HEK293 (cell line): Measurements from ENCODE around the gene CKB.
A peak's percentile ranks its signal among the peaks of the same experiment; 100 is the strongest.

Experiments used
- CTCF ChIA-PET: fragments of 350-600 bp; formaldehyde crosslinking; extraction: SDS; loops from one replicate; lab custom pipeline; 2021; ENCODE audit warnings: antibody characterized with exemption; lab: Yijun Ruan, JAX
- POLR2A ChIA-PET: fragments of 300-600 bp; formaldehyde crosslinking; extraction: SDS; loops from one replicate; lab custom pipeline; 2020; ENCODE audit warnings: antibody characterized with exemption, inconsistent platforms; lab: Yijun Ruan, JAX
- H3K27ac ChIP-seq: fragments of 200-500 bp; sonication (Bioruptor generic); 2 replicates; pipeline ENCODE4 v1.5.1; 2014; ENCODE audit warnings: low read depth, low read length, control low read depth, inconsistent platforms; ENCODE audit errors: extremely low read depth
- H3K36me3 ChIP-seq, 2 experiments: fragments of 200-500 bp in 1 of 2; sonication (Bioruptor generic) in 1 of 2; 1 replicate in 1 of 2; 2 replicates in 1 of 2; pipeline ENCODE4 v1.5.1; 2014 to 2017; ENCODE audit warnings: inconsistent platforms in 2 of 2, low read length in 2 of 2; ENCODE audit not compliant: control insufficient read depth in 2 of 2, insufficient read depth in 1 of 2
- H3K4me1 ChIP-seq: fragments of 200-500 bp; sonication (Bioruptor generic); 2 replicates; pipeline ENCODE4 v1.5.1; 2014; ENCODE audit warnings: mild to moderate bottlenecking, low read length, inconsistent platforms; ENCODE audit not compliant: control insufficient read depth, insufficient read depth
- H3K4me3 ChIP-seq: 2 replicates; pipeline ENCODE4 v1.5.1; 2011; ENCODE audit warnings: low read depth, mild to moderate bottlenecking, control low read depth, low read length, moderate library complexity
- H3K9me3 ChIP-seq: fragments of 200-500 bp; sonication (Bioruptor generic); 2 replicates; pipeline ENCODE4 v1.5.1; 2014; ENCODE audit warnings: low read depth, low read length, inconsistent platforms; ENCODE audit not compliant: control insufficient read depth, insufficient read depth
- OVOL3 ChIP-seq: fragments of 450-650 bp; formaldehyde crosslinking; IDR thresholded peaks from 2 replicates; pipeline ENCODE4 v1.5.1; 2016; ENCODE audit warnings: missing biosample characterization, missing genetic modification characterization
- SCRT1 ChIP-seq: fragments of 450-650 bp; formaldehyde crosslinking; IDR thresholded peaks from 2 replicates; pipeline ENCODE4 v1.5.1; 2016; ENCODE audit warnings: missing biosample characterization, missing genetic modification characterization, borderline replicate concordance
- ZBTB17 ChIP-seq: fragments of 450-650 bp; formaldehyde crosslinking; IDR thresholded peaks from 2 replicates; pipeline ENCODE4 v1.5.1; 2016; ENCODE audit warnings: missing biosample characterization, missing genetic modification characterization
- ZFP69B ChIP-seq: fragments of 450-650 bp; formaldehyde crosslinking; IDR thresholded peaks from 2 replicates; pipeline ENCODE4 v1.5.1; 2016; ENCODE audit warnings: missing biosample characterization, missing genetic modification characterization
- ZNF121 ChIP-seq: fragments of 450-650 bp; formaldehyde crosslinking; IDR thresholded peaks from 2 replicates; pipeline ENCODE4 v1.5.1; 2016; ENCODE audit warnings: missing biosample characterization, missing genetic modification characterization
- ZNF223 ChIP-seq: fragments of 450-650 bp; formaldehyde crosslinking; IDR thresholded peaks from 2 replicates; pipeline ENCODE4 v1.5.1; 2016; ENCODE audit warnings: missing biosample characterization, missing genetic modification characterization
- ZNF324 ChIP-seq: fragments of 450-650 bp; formaldehyde crosslinking; IDR thresholded peaks from 2 replicates; pipeline ENCODE4 v1.5.1; 2016; ENCODE audit warnings: missing biosample characterization, missing genetic modification characterization
- ZNF426 ChIP-seq: fragments of 450-650 bp; formaldehyde crosslinking; IDR thresholded peaks from 2 replicates; pipeline ENCODE4 v1.5.1; 2017; ENCODE audit warnings: missing biosample characterization, missing genetic modification characterization, mild to moderate bottlenecking, inconsistent platforms, moderate library complexity
- ZNF433 ChIP-seq: fragments of 450-650 bp; formaldehyde crosslinking; IDR thresholded peaks from 2 replicates; pipeline ENCODE4 v1.5.1; 2016; ENCODE audit warnings: missing biosample characterization, missing genetic modification characterization, low read depth
- ZNF530 ChIP-seq: fragments of 450-650 bp; formaldehyde crosslinking; IDR thresholded peaks from 2 replicates; pipeline ENCODE4 v1.5.1; 2016; ENCODE audit warnings: low read depth, missing biosample characterization, missing genetic modification characterization
- ZNF623 ChIP-seq: fragments of 450-650 bp; formaldehyde crosslinking; IDR thresholded peaks from 2 replicates; pipeline ENCODE4 v1.5.1; 2016; ENCODE audit warnings: missing biosample characterization, missing genetic modification characterization
- ZNF785 ChIP-seq: fragments of 450-650 bp; formaldehyde crosslinking; IDR thresholded peaks from 2 replicates; pipeline ENCODE4 v1.5.1; 2016; ENCODE audit warnings: missing biosample characterization, missing genetic modification characterization
- TF ChIP-seq, protein P1 (sequence below): fragments of 450-650 bp; formaldehyde crosslinking; IDR thresholded peaks from 2 replicates; pipeline ENCODE4 v1.5.1; 2017; ENCODE audit warnings: missing biosample characterization, missing genetic modification characterization
- TF ChIP-seq, protein P2 (sequence below): fragments of 450-650 bp; formaldehyde crosslinking; IDR thresholded peaks from 2 replicates; pipeline ENCODE4 v1.5.1; 2016; ENCODE audit warnings: missing biosample characterization, missing genetic modification characterization, low read depth
- TF ChIP-seq, protein P3 (sequence below): fragments of 450-650 bp; formaldehyde crosslinking; IDR thresholded peaks from 2 replicates; pipeline ENCODE4 v1.5.1; 2017; ENCODE audit warnings: missing biosample characterization, missing genetic modification characterization

CKB gene

DNA sequence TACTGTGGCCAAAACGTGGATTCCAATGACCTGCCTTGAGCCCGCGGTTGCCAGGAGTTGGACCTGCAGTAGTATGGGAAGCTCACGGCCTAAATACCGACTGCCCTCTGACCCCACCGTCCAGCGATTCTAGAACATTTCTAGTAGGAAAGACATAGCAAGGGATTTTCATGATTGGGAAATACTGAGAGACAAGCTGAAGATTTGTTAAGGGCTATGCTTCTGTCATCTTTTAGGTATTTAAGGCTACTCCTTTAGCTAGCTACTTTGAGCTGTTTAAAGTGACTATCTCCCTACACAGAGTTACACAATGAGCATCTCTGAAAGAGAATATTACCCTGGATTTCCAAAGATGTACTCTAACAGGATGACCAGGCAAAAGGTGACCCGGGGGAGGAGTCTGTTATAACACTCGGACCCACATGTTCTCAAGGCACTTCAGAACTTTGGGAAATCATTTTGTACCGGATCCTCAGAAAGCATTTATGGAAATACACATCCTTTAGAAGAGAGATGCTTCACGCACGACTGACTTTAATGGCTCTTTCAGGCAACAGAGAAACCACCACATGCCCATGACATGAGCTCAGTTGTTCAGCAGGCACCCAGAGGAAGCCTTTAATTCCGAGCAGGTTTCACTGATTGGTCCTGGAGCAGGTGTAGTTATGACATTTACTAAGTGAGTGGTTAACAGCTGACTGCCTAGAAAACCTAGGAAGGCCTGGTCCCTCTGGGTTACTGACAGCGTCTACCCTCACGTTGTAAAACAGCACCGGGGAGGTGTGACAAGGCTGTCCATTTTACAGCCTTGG, 35.6 kb upstream of the CKB start (continued):
- TF ChIP-seq OVOL3 (tag by site-specific recombination): no peak; the same call in 1 of the 2 replicates
- TF ChIP-seq ZNF433 (tag by site-specific recombination): no peak
- no peak; the same call in 1 of the 2 replicates for TF ChIP-seq SCRT1 (tag by site-specific recombination)
- no peak for TF ChIP-seq ZNF426 (tag by site-specific recombination)
- no peak for TF ChIP-seq ZNF785 (tag by site-specific recombination)
- TF ChIP-seq, protein P1, sequence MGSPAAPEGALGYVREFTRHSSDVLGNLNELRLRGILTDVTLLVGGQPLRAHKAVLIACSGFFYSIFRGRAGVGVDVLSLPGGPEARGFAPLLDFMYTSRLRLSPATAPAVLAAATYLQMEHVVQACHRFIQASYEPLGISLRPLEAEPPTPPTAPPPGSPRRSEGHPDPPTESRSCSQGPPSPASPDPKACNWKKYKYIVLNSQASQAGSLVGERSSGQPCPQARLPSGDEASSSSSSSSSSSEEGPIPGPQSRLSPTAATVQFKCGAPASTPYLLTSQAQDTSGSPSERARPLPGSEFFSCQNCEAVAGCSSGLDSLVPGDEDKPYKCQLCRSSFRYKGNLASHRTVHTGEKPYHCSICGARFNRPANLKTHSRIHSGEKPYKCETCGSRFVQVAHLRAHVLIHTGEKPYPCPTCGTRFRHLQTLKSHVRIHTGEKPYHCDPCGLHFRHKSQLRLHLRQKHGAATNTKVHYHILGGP: 0 out of 2 replicates have a peak, but pooled peaks have one; percentile 55
- no peak for TF ChIP-seq ZNF530 (tag by site-specific recombination)
- TF ChIP-seq ZFP69B (tag by site-specific recombination): 0 out of 2 replicates have a peak, but pooled peaks have one; percentile 14
- TF ChIP-seq, protein P2, sequence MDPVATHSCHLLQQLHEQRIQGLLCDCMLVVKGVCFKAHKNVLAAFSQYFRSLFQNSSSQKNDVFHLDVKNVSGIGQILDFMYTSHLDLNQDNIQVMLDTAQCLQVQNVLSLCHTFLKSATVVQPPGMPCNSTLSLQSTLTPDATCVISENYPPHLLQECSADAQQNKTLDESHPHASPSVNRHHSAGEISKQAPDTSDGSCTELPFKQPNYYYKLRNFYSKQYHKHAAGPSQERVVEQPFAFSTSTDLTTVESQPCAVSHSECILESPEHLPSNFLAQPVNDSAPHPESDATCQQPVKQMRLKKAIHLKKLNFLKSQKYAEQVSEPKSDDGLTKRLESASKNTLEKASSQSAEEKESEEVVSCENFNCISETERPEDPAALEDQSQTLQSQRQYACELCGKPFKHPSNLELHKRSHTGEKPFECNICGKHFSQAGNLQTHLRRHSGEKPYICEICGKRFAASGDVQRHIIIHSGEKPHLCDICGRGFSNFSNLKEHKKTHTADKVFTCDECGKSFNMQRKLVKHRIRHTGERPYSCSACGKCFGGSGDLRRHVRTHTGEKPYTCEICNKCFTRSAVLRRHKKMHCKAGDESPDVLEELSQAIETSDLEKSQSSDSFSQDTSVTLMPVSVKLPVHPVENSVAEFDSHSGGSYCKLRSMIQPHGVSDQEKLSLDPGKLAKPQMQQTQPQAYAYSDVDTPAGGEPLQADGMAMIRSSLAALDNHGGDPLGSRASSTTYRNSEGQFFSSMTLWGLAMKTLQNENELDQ (tag by site-specific recombination): no peak
- TF ChIP-seq ZNF324 (tag by site-specific recombination): 0 out of 2 replicates have a peak, but pooled peaks have one; percentile 51
- peak; percentile 94 for TF ChIP-seq ZBTB17 (tag by site-specific recombination)
- no peak for TF ChIP-seq ZNF121 (tag by site-specific recombination)
- peak; percentile 32; the same call in 1 of the 2 replicates for TF ChIP-seq ZNF623

DNA sequence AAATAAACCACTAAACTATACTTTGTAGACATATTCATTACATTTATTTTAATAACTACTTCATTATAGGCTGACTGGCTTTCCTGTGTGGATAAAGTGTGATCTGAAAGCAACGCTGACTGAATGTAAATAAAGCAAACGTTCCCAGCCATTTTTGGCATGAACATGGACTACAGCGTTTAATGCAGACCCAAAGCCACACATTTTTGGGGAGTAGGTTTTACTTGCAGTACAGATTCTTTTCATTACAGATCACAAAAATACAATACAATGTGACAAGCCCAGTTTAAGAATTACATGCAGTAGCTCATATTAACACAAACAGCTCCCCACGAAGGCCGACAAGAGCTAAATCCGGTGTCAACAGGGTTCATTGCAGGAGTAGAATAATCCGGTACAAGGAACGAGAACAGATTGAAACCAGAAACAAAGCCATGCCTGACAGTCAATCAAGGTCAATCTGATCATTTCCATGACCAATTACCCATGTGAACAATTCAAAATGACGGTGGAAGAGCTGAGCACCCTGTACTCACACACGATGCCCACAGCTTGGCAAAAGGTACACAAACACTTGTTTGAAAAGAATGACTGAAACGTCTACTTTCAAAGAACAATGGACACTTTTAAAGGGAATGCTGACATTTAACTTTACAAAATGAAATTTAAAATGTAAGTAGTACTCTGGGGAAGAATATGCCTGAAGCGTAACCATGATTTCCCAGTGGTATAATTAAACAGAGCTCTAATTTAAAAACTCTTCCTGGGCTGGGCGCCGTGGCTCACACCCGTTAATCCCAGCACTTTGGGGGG, 34.5 kb upstream of the CKB start:
- ChIA-PET CTCF (interaction anchor here (1.2 to 3.8 kb wide), 3 partner anchors 9 to 38 kb away, joined by 3 to 21 read pairs (median 6); no protein-coding TSS in a partner anchor), POLR2A (interaction anchor here (2.1 to 3.1 kb wide), 2 partner anchors 36 to 39 kb away, joined by 9 to 18 read pairs; partner anchors contain the start of gene CKB)
- no peaks in the 10 kb centered on the region for H3K9me3 ChIP-seq
- TF ChIP-seq, protein P3, sequence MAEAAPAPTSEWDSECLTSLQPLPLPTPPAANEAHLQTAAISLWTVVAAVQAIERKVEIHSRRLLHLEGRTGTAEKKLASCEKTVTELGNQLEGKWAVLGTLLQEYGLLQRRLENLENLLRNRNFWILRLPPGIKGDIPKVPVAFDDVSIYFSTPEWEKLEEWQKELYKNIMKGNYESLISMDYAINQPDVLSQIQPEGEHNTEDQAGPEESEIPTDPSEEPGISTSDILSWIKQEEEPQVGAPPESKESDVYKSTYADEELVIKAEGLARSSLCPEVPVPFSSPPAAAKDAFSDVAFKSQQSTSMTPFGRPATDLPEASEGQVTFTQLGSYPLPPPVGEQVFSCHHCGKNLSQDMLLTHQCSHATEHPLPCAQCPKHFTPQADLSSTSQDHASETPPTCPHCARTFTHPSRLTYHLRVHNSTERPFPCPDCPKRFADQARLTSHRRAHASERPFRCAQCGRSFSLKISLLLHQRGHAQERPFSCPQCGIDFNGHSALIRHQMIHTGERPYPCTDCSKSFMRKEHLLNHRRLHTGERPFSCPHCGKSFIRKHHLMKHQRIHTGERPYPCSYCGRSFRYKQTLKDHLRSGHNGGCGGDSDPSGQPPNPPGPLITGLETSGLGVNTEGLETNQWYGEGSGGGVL (tag by site-specific recombination): no peak
- TF ChIP-seq ZNF223: no peak
- TF ChIP-seq, all 188 proteins: peak for 0
- Histone ChIP-seq H3K36me3 (peaks cover 16 to 24% of the 10 kb centered on the region in 2 experiments), H3K4me3 (no peak overlapping the region), H3K27ac (peak overlapping the region; percentile 8; the same call in 1 of the 2 replicates), H3K4me1 (peaks cover 39% of the 10 kb centered on the region)
